ENCODE data around the gene SLC5A5. TPM values are rescaled to one million over a fixed set of nuclear protein-coding genes. Genes with fewer than 3 reads are reported as not detected.

The SLC5A5 gene
- total and polyA plus RNA-seq, 2 of the 4 experiments (the other 2 are of a cell fraction) = not detected

- CTCF ChIA-PET = interaction anchor here (2.7 kb wide), 1 partner anchor 71 kb away, joined by 15 read pairs; the partner anchor contains the start of gene CCDC124
- in situ Hi-C loops (cut with MboI; ENCODE audit: low sequenced_read_pairs) = no loop called here
Measured at GRCh38 chr19:17860993-17861360, 10.8 kb upstream of the SLC5A5 start.

More at GRCh38 chr19:17860993-17861360, 10.8 kb upstream of the SLC5A5 start:
- peak overlapping the region; percentile 91 for H3K56ac ChIP-seq (ENCODE audit: extremely low read depth, insufficient read depth, low read length)
- peak overlapping the region; percentile 36 for H3K27ac ChIP-seq (ENCODE audit: insufficient read depth, low read length)
- H2BK20ac ChIP-seq (ENCODE audit: low read depth, low read length) = no peak overlapping the region
- H3K9me3 ChIP-seq (ENCODE audit: control insufficient read depth, insufficient read depth, low read length) = no peaks in the 10 kb centered on the region
- no peak overlapping the region for H2BK15ac ChIP-seq (ENCODE audit: low read depth, low read length)
- H2BK120ac ChIP-seq (ENCODE audit: low read depth, low read length) = no peak overlapping the region
- peaks cover 7% of the 10 kb centered on the region for H3K4me1 ChIP-seq (ENCODE audit: control insufficient read depth, insufficient read depth, low read length)
- H2AFZ ChIP-seq (replicated peaks; ENCODE audit: low read length, poor library complexity) = no peak overlapping the region
- ATAC-seq (ENCODE audit: low read depth) (no peak), DNase-seq (peak; percentile 25)
- peaks cover 9% of the 10 kb centered on the region; the same call in 1 of the 2 replicates for H3K9me1 ChIP-seq (ENCODE audit: insufficient read depth, low read length)
- peak overlapping the region; percentile 98 for H3K4me2 ChIP-seq (ENCODE audit: low read depth, low read length)
- peak overlapping the region; percentile 71 for H3K4me3 ChIP-seq (ENCODE audit: insufficient read depth, low read depth, low read length)
- WGBS, 2 experiments (ENCODE audit: extremely low coverage in 2 of 2, insufficient read length in 1 of 2) = no CpG with 5 or more reads among the region's 7 CpGs
- H2BK5ac ChIP-seq (ENCODE audit: low read depth, low read length, poor library complexity, severe bottlenecking) = peak overlapping the region; percentile 21
- POLR2A ChIA-PET (ENCODE audit: unreplicated experiment) = interaction anchor here (1.8 kb wide), 1 partner anchor 72 kb away, joined by 12 read pairs; the partner anchor contains the start of gene CCDC124
- H4K5ac ChIP-seq (ENCODE audit: low read depth, low read length) = no peak overlapping the region
- peak overlapping the region; percentile 98 for H2AK9ac ChIP-seq (replicated peaks; ENCODE audit: low read depth, low read length, poor library complexity)
- intact Hi-C loops (cut with micrococcal nuclease) (no loop called here), dilution Hi-C loops (cut with HindIII; ENCODE audit: low sequenced_read_pairs, unreplicated experiment) (no loop called here)
- no peak overlapping the region for H4K91ac ChIP-seq (ENCODE audit: insufficient read depth, low read depth, low read length)
- H2AK5ac ChIP-seq (ENCODE audit: low read depth, low read length) = peak overlapping the region; percentile 99
- peak overlapping the region; percentile 99 for H3K23ac ChIP-seq (ENCODE audit: low read depth, low read length)
- peak overlapping the region; percentile 97 for H3K4ac ChIP-seq (ENCODE audit: low read depth, low read length)
- no peak overlapping the region for H3K18ac ChIP-seq (ENCODE audit: low read depth, low read length)
- H3K9ac ChIP-seq (ENCODE audit: low read depth, low read length) = peak overlapping the region; percentile 98
- TF ChIP-seq USF2 (IDR thresholded peaks at IDR 0.05; ENCODE audit: low read depth, low read length) = no peak
- TF ChIP-seq FOS (IDR thresholded peaks at IDR 0.05; ENCODE audit: low read depth, low read length) = no peak
- no peak for TF ChIP-seq CTCF (conservative IDR thresholded peaks at IDR 0.05; ENCODE audit: low read depth, low read length)
- no peak for TF ChIP-seq ELK1 (IDR thresholded peaks at IDR 0.05; ENCODE audit: borderline replicate concordance, low read depth, low read length)
- no peak for TF ChIP-seq CHD1 (IDR thresholded peaks at IDR 0.05; ENCODE audit: low read depth, low read length)
- no TSS peak for BruUV-seq (replicated peaks)
- H4K20me1 ChIP-seq (ENCODE audit: insufficient read depth, low read length) = peaks cover 62% of the 10 kb centered on the region
- H3K79me1 ChIP-seq (ENCODE audit: low read depth in 1 of 2, low read length in 2 of 2) = peaks cover 12 to 48% of the 10 kb centered on the region in 2 experiments; a peak in 3 of 4 replicates
- peaks cover 43% of the 10 kb centered on the region for H3K36me3 ChIP-seq (ENCODE audit: control insufficient read depth, insufficient read depth, low read length)
- no peaks in the 10 kb centered on the region for H3K27me3 ChIP-seq (ENCODE audit: control insufficient read depth, insufficient read depth, low read length)
- peak overlapping the region; percentile 98 for H3K14ac ChIP-seq (replicated peaks; ENCODE audit: low read depth, low read length)
- 0 out of 4 replicates have a peak overlapping the region, but pooled peaks of 1 of the 2 experiments have one; percentile 72 for H4K8ac ChIP-seq (ENCODE audit: low read depth in 2 of 2, low read length in 2 of 2)
